Ovary (tissue), 3 donors: ENCODE measurements around the gene AGPS.

Experiments
- CTCF ChIP-seq, 3 donors: fragments of 450-650 bp in 2 of 3; fragments of 200-600 bp in 1 of 3; IDR thresholded peaks; one replicate each; pipeline versions ENCODE4 v1.5.1 to v1.8.0; 2016 to 2022; ENCODE audit warnings: antibody characterized with exemption in 3 of 3, mild to moderate bottlenecking in 1 of 3
- POLR2A ChIP-seq: fragments of 450-650 bp; IDR thresholded peaks from one replicate; pipeline ENCODE4 v1.6.1; 2017; ENCODE audit warnings: antibody characterized with exemption, mild to moderate bottlenecking, moderate library complexity
- donor health status: DM: no; HTN: no; CAD: no.

- TF ChIP-seq POLR2A (no peak), CTCF (IDR thresholded peaks at IDR 0.05) (no peak)
Observed at GRCh38 chr2:177359836-177360595, 32.6 kb upstream of the AGPS start.
